Ovary (tissue), 3 donors: ENCODE measurements around the gene GPR157.

Experiments
- EP300 ChIP-seq: sonication (generic); formaldehyde crosslinking; IDR thresholded peaks from one replicate; pipeline ENCODE4 v1.6.1; 2017; ENCODE audit warnings: antibody characterized with exemption
- TF ChIP-seq, protein P1 (sequence below), 3 donors: fragments of 450-650 bp in 2 of 3; fragments of 200-600 bp in 1 of 3; IDR thresholded peaks; one replicate each; pipeline versions ENCODE4 v1.5.1 to v1.8.0; 2016 to 2022; ENCODE audit warnings: antibody characterized with exemption in 3 of 3, mild to moderate bottlenecking in 1 of 3
- donor health status: DM: no; HTN: no; CAD: no.

DNA sequence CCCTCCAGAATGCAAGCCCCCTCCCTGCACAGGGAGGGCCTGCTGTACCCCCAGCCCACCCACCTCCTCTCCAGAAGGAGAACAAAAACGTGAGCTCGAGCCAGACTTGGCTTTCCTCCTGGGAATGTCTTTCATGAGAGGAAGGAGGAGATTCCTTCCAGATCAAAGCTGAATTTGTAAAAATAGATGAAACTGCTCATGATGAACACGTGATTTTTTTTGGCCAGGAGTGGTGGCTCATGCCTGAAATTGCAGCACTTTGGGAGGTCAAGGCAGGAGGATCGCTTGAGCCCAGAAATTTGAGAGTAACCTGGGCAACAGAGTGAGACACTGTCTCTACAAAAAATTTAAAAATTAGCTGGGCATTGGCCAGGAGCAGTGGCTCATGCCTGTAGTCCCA lies 21.8 kb downstream of the GPR157 start:
- TF ChIP-seq, protein P1, sequence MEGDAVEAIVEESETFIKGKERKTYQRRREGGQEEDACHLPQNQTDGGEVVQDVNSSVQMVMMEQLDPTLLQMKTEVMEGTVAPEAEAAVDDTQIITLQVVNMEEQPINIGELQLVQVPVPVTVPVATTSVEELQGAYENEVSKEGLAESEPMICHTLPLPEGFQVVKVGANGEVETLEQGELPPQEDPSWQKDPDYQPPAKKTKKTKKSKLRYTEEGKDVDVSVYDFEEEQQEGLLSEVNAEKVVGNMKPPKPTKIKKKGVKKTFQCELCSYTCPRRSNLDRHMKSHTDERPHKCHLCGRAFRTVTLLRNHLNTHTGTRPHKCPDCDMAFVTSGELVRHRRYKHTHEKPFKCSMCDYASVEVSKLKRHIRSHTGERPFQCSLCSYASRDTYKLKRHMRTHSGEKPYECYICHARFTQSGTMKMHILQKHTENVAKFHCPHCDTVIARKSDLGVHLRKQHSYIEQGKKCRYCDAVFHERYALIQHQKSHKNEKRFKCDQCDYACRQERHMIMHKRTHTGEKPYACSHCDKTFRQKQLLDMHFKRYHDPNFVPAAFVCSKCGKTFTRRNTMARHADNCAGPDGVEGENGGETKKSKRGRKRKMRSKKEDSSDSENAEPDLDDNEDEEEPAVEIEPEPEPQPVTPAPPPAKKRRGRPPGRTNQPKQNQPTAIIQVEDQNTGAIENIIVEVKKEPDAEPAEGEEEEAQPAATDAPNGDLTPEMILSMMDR (IDR thresholded peaks at IDR 0.05): no peak
- no peak for TF ChIP-seq EP300
